K562 (cell line): ENCODE data around the gene VBP1. TPM values are rescaled to one million over a fixed set of nuclear protein-coding genes. Genes with fewer than 3 reads are reported as not detected.

ENCODE experiments used
- ATAC-seq: fragments of 200-7000 bp; cut with Tn5 transposase; 3 replicates; pipeline ENCODE4 v1.9.1; 2020; ENCODE audit warnings: moderate library complexity
- BruUV-seq: library from RNA; stranded (reverse); fragments of 400-500 nt; replicated peaks from 2 replicates; lab custom pipeline; 2021; lab: Mats Ljungman, UMichigan
- CTCF ChIA-PET: fragments of 300-600 bp; formaldehyde crosslinking; extraction: SDS; loops from one replicate; lab custom pipeline; 2021; ENCODE audit warnings: low intra/inter-chr PET ratio; lab: Yijun Ruan, JAX
- POLR2A ChIA-PET: fragments of 300-600, 350-650 bp; sonication (Branson Sonifier 250); formaldehyde crosslinking; extraction: SDS; loops from one replicate; lab custom pipeline; 2021; ENCODE audit warnings: antibody characterized with exemption, inconsistent platforms; lab: Yijun Ruan, JAX
- DNase-seq, 4 experiments: peaks; one replicate each; pipeline versions ENCODE4 v3.0.0 to v3.0.0-alpha.2; 2011 to 2018; ENCODE audit warnings: low spot score in 3 of 4, mixed read lengths in 3 of 4; ENCODE audit errors: extremely low read depth in 1 of 4
- FAIRE-seq: peaks from 2 replicates; lab custom pipeline; 2011; peaks lifted over from hg19 to GRCh38; lab: Jason Lieb, UNC
- H2AFZ ChIP-seq: 2 replicates; pipeline ENCODE4 v1.6.0; 2011; ENCODE audit warnings: low read depth, low read length, control low read depth, inconsistent platforms
- H3K27ac ChIP-seq: fragments of 200-600 bp; 3 replicates; pipeline ENCODE4 v1.8.0; 2011; ENCODE audit warnings: low read depth, mild to moderate bottlenecking, control low read depth, inconsistent platforms, low read length, moderate library complexity, mixed read lengths; ENCODE audit errors: extremely low read depth
- H3K27me3 ChIP-seq, 2 experiments: fragments of 300-600 bp in 1 of 2; 2 replicates in 1 of 2; 3 replicates in 1 of 2; pipeline versions ENCODE4 v1.6.0 to v1.8.0; 2011; ENCODE audit warnings: inconsistent platforms in 2 of 2, low read length in 2 of 2, mild to moderate bottlenecking in 1 of 2, mixed read lengths in 1 of 2, moderate library complexity in 1 of 2; ENCODE audit not compliant: control insufficient read depth in 2 of 2, insufficient read depth in 2 of 2
- H3K36me3 ChIP-seq: fragments of 300-600 bp; 3 replicates; pipeline ENCODE4 v1.8.0; 2011; ENCODE audit warnings: mild to moderate bottlenecking, low read length, inconsistent platforms; ENCODE audit not compliant: control insufficient read depth, insufficient read depth
- H3K4me1 ChIP-seq, 2 experiments: fragments of 200-600 bp in 1 of 2; replicated peaks in 1 of 2; 2 replicates in 1 of 2; 3 replicates in 1 of 2; pipeline versions ENCODE4 v1.5.1 to v1.8.0; 2011; ENCODE audit warnings: inconsistent platforms in 2 of 2, low read length in 2 of 2, mild to moderate bottlenecking in 1 of 2, mixed read lengths in 1 of 2, moderate library complexity in 1 of 2; ENCODE audit not compliant: control insufficient read depth in 2 of 2, insufficient read depth in 2 of 2
- H3K4me2 ChIP-seq: 2 replicates; pipeline ENCODE4 v1.6.1; 2011; ENCODE audit warnings: low read length, control low read depth, inconsistent platforms, mixed read lengths; ENCODE audit not compliant: insufficient read depth
- H3K4me3 ChIP-seq: fragments of 200-600 bp; sonication (generic), shearing (Covaris generic); 2 replicates; pipeline ENCODE4 v1.5.1; 2016; ENCODE audit warnings: control low read depth, inconsistent platforms
- H3K79me2 ChIP-seq: fragments of 200-600 bp; 3 replicates; pipeline ENCODE4 v1.8.0; 2011; ENCODE audit warnings: low read length, inconsistent platforms; ENCODE audit not compliant: control insufficient read depth, insufficient read depth
- H3K9ac ChIP-seq, 2 experiments: 2 replicates each; pipeline versions ENCODE4 v1.6.0 to v1.6.1; 2011; ENCODE audit warnings: low read depth in 2 of 2, low read length in 2 of 2, control low read depth in 1 of 2, inconsistent platforms in 1 of 2, mild to moderate bottlenecking in 1 of 2, mixed read lengths in 1 of 2; ENCODE audit not compliant: insufficient read depth in 1 of 2
- H3K9me1 ChIP-seq: one replicate; pipeline ENCODE4 v1.6.0; 2011; ENCODE audit warnings: inconsistent platforms, mild to moderate bottlenecking, low read length, moderate library complexity; ENCODE audit not compliant: control insufficient read depth, insufficient read depth
- H3K9me3 ChIP-seq: replicated peaks from 2 replicates; pipeline ENCODE4 v1.5.1; 2011; ENCODE audit warnings: low read depth, low read length, inconsistent platforms; ENCODE audit not compliant: control insufficient read depth, insufficient read depth
- H4K20me1 ChIP-seq: replicated peaks from 2 replicates; pipeline ENCODE4 v1.6.1; 2011; ENCODE audit warnings: low read length, inconsistent platforms, mixed read lengths; ENCODE audit not compliant: control insufficient read depth, insufficient read depth
- AFF1 ChIP-seq, 2 experiments: fragments of 450-650 bp; IDR thresholded peaks; 2 replicates each; pipeline ENCODE4 v1.6.1; 2018; ENCODE audit warnings: mild to moderate bottlenecking in 2 of 2, low read depth in 1 of 2; ENCODE audit not compliant: partially characterized antibody in 2 of 2
- SMAD4 ChIP-seq: fragments of 250-450 bp; sonication (Bioruptor Pico); conservative IDR thresholded peaks from 2 replicates; pipeline ENCODE4 v1.8.0; 2021; ENCODE audit warnings: inconsistent platforms, mild to moderate bottlenecking, moderate library complexity
- ZNF224 ChIP-seq: sonication (generic); formaldehyde crosslinking; IDR thresholded peaks from 2 replicates; pipeline ENCODE4 v1.8.0; 2022; ENCODE audit warnings: mild to moderate bottlenecking, missing genetic modification reagents
- WGBS: fragments of 100-300 bp; shearing (Covaris generic); methylation state at CpG from one replicate; pipeline ENCODE4 v1.1.6; 2016; ENCODE audit warnings: low coverage, mixed read lengths; ENCODE audit not compliant: insufficient coverage; ENCODE audit errors: missing lambda C conversion rate; 5-methylcytosine and 5-hydroxymethylcytosine counted together
- in situ Hi-C: fragments of 300-500 bp; cut with MboI; formaldehyde crosslinking; loops from 4 replicates; pipeline ENCODE4 v1.15.0; 2018; ENCODE audit warnings: inconsistent platforms, mixed read lengths
- intact Hi-C: fragments of 100-400 bp; cut with micrococcal nuclease; formaldehyde crosslinking; loops from 2 replicates; pipeline ENCODE4 v1.14.2; 2022
- polyA plus RNA-seq, 8 experiments: library from polyadenylated mRNA; depleted of rRNA in 4 of 8; stranded (reverse) in 5 of 8; unstranded in 3 of 8; fragments of >200 nt; fragmentation: Nextera tagmentation in 2 of 8; fragmentation: Illumina TruSeq in 1 of 8; extraction: Ambion mirVana in 2 of 8; extraction: Trizol in 1 of 8; gene quantifications; 2 replicates each; pipeline versions ENCODE4 v1.2.1 to v1.2.3, GENCODE V29; 2011 to 2014; ENCODE audit warnings: inconsistent platforms in 1 of 8, missing spikeins in 1 of 8
- total RNA-seq, 7 experiments: library from RNA; depleted of rRNA in 6 of 7; stranded (reverse); fragments of >200 nt in 6 of 7; fragmentation: Illumina TruSeq in 2 of 7; extraction: Trizol in 2 of 7; gene quantifications; 2 replicates each; pipeline versions ENCODE4 v1.2.1 to v1.2.3, GENCODE V29; 2011 to 2021; ENCODE audit warnings: low replicate concordance in 1 of 7

The VBP1 gene
- total and polyA plus RNA-seq, 9 of the 15 experiments (the other 6 are each of a cell fraction or from before 2014, with no cell fraction given): 83.2 to 263 (median 151) TPM

GRCh38 chrX:155169881-155170280, 46.4 kb upstream of the VBP1 start:
- POLR2A ChIA-PET: no interaction called here
- Histone ChIP-seq H3K36me3 (no peaks in the 10 kb centered on the region), H3K9ac (no peak overlapping the region), H3K4me1 (no peaks in the 10 kb centered on the region; a peak in 1 of 5 replicates), H4K20me1 (no peaks in the 10 kb centered on the region), H3K9me3 (no peaks in the 10 kb centered on the region), H3K4me3 (no peak overlapping the region), H3K79me2 (no peaks in the 10 kb centered on the region), H3K4me2 (no peak overlapping the region), H3K27ac (no peak overlapping the region), H3K27me3 (no peaks in the 10 kb centered on the region), H2AFZ (no peak overlapping the region)
- intact Hi-C loops (loop anchor here (10.0 kb wide), 1 partner anchor 185 kb away; no protein-coding TSS in a partner anchor), in situ Hi-C loops (no loop called here)
- CTCF ChIA-PET: no interaction called here
- FAIRE-seq: no peak
- TF ChIP-seq ZNF224 (CRISPR knock-in tag) (no peak), AFF1 (IDR thresholded peaks at IDR 0.05; ENCODE audit: low read depth in 1 of 2, partially characterized antibody in 2 of 2) (no peak), SMAD4 (CRISPR knock-in tag) (no peak)
- TF ChIP-seq, all 486 proteins: peak for 0
- DNase-seq: no peak
- H3K9me1 ChIP-seq: no peaks in the 10 kb centered on the region
- no peak for ATAC-seq
- BruUV-seq: no TSS peak
- WGBS: 21% methylated on average over 2 of the region's 2 CpGs
